IPS-20b (cell line): ENCODE measurements around the gene COL18A1.
"Not testable (repeated sequence)": the region's sequence is repeated elsewhere in the genome, so short reads cannot be mapped to it uniquely, and the experiment has no call there.

Experiments used
- H3K27ac ChIP-seq: one replicate; pipeline ENCODE4 v1.5.1; 2013; ENCODE audit warnings: low read length
- H3K27me3 ChIP-seq: 2 replicates; pipeline ENCODE4 v1.6.1; 2013; ENCODE audit warnings: mild to moderate bottlenecking, low read length, inconsistent platforms; ENCODE audit not compliant: insufficient read depth
- H3K36me3 ChIP-seq: 2 replicates; pipeline ENCODE4 v1.6.1; 2013; ENCODE audit warnings: low read depth, mild to moderate bottlenecking, inconsistent platforms, low read length, moderate library complexity; ENCODE audit not compliant: insufficient read depth
- H3K4me1 ChIP-seq: 2 replicates; pipeline ENCODE4 v1.6.1; 2013; ENCODE audit warnings: mild to moderate bottlenecking, control low read depth, inconsistent platforms, low read length, moderate library complexity; ENCODE audit not compliant: insufficient read depth
- H3K4me3 ChIP-seq: 2 replicates; pipeline ENCODE4 v1.5.1; 2013; ENCODE audit warnings: mild to moderate bottlenecking, low read length, inconsistent platforms
- H3K9ac ChIP-seq: 2 replicates; pipeline ENCODE4 v1.6.1; 2013; ENCODE audit warnings: low read depth, mild to moderate bottlenecking, inconsistent platforms, low read length, moderate library complexity
- H3K9me3 ChIP-seq: 2 replicates; pipeline ENCODE4 v1.6.1; 2013; ENCODE audit warnings: mild to moderate bottlenecking, low read depth, low read length, inconsistent platforms; ENCODE audit not compliant: insufficient read depth

Gene COL18A1

DNA sequence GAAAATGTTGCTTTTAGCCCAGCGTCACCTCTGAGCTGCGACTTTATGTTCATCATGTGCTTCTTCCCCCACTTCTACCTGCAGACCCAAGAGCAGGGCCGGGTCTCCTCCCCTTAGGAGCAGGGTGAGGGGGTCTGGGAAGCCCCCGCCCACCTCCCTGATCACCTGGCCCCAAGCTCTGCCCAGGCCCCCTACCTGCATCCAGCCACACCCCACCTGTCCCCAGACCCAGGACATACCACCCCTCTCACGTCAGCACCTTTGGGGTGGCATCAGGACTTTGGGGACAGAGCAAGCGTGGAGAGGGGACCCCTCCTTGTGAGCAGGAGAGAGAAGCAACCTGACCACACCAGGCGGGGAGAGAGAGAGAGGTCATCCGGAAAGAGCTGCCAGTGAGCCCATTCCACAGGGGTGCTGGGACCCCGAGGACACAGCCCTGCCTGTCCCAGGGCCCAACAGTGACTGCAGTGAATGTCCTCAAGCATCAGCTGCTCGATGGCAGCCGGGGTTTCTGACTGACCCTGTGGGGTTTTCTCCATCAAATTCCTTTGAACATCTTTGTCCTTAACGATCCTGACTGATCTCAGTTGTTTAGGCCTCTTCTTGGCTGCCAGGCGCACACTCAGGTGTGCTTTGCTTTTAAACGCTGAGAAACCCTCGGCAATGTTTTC lies 42.8 kb upstream of the COL18A1 start:
- Histone ChIP-seq H3K9me3 (no peaks in the 10 kb centered on the region), H3K4me3 (no peak overlapping the region), H3K27me3 (no peaks in the 10 kb centered on the region), H3K9ac (no peak overlapping the region), H3K27ac (no peak overlapping the region), H3K4me1 (peaks cover 8% of the 10 kb centered on the region; the same call in 1 of the 2 replicates), H3K36me3 (no peaks in the 10 kb centered on the region)

DNA sequence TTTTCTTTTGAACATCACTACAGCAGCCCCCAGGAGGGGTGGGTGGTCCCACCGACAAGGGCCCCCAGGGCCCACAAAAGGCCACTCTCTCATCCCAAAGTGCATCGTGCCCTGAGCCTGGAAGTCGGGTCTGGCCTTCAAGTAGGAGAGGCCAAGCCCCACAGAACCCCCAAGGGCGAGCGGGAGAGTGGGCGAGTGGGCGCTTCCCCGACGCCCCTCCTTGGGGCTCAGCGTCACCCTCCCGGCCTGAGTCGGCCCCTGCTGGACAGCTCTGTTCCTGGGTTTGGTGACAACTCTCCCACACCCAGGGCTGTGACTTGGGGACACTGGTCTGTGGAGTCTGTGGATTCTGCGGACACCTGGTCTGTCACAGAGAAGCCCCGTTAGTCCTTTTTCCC lies 42.2 kb upstream of the COL18A1 start:
- H3K27ac ChIP-seq, result no peak overlapping the region
- H3K4me3 ChIP-seq, result no peak overlapping the region
- H3K4me1 ChIP-seq, result peaks cover 13% of the 10 kb centered on the region
- no peak overlapping the region for H3K9ac ChIP-seq
- no peaks in the 10 kb centered on the region for H3K27me3 ChIP-seq
- H3K36me3 ChIP-seq, result no peaks in the 10 kb centered on the region
- H3K9me3 ChIP-seq, result no peaks in the 10 kb centered on the region

DNA sequence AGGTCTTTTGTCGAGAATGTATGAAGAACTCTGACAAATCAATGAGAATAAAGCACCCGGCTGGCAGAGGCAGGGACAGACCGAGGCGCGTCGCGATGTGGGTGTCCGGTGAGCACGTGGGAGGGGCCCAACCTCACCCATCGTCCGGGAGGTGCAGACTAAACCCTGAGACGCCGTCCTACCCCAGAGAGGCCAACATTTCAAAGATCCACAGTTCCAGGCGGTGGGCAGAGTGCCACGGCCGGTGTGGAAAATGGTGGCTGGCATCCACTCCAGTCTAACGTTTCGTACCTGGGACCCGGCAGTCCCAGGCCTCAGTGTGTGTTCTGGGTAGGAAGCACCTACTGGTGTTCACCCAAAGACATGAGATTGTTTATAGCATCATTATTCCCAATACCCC lies 41.7 kb upstream of the COL18A1 start:
- not testable (repeated sequence) for H3K4me3 ChIP-seq, H3K36me3 ChIP-seq, H3K9me3 ChIP-seq, H3K27ac ChIP-seq, H3K27me3 ChIP-seq, H3K9ac ChIP-seq
- peaks cover 13% of the 10 kb centered on the region for H3K4me1 ChIP-seq

DNA sequence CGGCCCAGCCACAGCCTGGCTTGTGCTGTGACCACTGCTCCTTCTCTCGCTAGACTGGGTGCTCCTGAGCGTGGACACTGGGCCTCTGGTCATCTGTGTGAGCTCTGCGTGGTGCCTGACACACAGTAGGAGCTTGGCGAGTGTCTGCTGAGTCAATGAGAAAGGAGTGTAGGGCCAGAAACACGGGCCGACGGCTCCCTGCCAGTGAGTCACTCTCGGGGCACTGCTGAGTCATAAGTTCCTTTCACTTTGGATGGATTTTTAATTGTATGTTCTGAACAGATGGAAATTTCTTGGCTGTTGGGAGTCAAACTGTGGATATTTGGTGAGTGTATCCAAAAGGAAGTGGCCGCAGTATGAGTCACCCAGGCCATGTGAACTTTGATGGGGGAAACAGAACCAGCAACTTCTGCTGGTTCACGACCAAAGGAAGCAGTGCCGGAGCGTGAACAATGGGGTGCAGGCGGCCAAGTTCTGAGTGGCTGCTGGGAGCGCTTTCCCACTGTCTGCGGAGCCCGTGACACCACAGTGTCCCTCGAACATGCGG lies 41.0 kb upstream of the COL18A1 start:
- no peak overlapping the region for H3K4me3 ChIP-seq
- no peaks in the 10 kb centered on the region for H3K36me3 ChIP-seq
- no peak overlapping the region for H3K27ac ChIP-seq
- H3K9ac ChIP-seq, result no peak overlapping the region
- H3K4me1 ChIP-seq, result peaks cover 13% of the 10 kb centered on the region
- no peaks in the 10 kb centered on the region for H3K27me3 ChIP-seq
- H3K9me3 ChIP-seq, result no peaks in the 10 kb centered on the region

DNA sequence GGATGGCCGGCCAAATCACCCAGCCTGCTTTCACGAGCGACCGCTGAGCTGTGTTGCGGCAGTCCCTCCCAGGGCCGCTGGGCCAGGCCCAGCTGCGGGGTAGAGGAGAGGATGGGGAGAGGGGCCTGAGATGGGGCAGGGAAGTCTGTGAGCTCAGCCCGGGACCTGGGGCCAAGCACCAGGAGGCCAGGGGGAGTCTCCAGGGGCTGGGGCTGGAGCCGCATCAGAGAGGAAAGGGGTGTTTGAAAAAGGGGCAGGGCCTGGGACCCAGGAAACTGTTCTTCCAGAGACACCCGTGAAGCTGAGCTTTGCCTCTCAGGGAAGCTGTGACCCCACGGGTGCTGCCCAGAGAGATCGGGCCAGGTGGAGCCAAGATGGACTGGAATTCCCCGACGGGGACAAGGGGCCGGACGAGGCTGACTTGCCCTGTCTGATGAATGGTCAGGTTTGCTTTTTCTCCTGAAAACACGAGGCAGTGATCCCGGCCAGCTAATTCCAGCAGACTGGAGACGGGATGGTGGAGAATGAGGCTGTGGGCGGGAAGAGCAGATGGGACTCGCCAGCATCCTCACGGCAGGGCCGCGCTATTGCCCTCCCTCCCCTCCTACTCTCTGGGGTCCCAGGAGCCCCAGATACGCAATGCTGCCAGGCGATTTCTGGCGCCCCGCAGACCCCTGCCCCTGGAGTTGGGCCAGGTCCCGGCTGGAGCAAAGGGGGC lies 40.3 kb upstream of the COL18A1 start:
- Histone ChIP-seq H3K4me3 (no peak overlapping the region), H3K9ac (no peak overlapping the region), H3K27me3 (no peaks in the 10 kb centered on the region), H3K27ac (no peak overlapping the region), H3K9me3 (no peaks in the 10 kb centered on the region), H3K36me3 (no peaks in the 10 kb centered on the region), H3K4me1 (peaks cover 10% of the 10 kb centered on the region)

DNA sequence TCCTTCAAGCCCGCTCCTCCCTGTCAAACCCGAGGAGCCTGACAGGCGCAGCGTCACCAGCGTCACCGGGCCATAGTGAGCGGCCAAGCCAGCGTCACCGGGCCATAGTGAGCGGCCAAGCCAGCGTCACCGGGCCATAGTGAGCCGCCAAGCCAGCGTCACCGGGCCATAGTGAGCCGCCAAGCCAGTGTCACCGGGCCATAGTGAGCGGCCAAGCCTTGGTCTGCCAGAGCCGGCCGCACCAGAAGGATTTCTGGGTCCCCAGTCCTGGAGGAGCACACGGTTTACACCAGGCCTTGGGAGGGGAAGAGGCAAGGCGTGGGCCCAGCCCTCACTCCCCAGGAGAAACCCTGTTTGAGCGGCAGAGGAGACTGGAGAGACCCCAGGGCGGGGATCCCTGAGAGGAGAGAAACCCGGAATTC lies 39.8 kb upstream of the COL18A1 start:
- Histone ChIP-seq H3K4me1 (peaks cover 9% of the 10 kb centered on the region), H3K36me3 (no peaks in the 10 kb centered on the region), H3K9me3 (no peaks in the 10 kb centered on the region), H3K9ac (0 out of 2 replicates have a peak overlapping the region, but pooled peaks have one; percentile 41), H3K4me3 (no peak overlapping the region), H3K27me3 (no peaks in the 10 kb centered on the region), H3K27ac (no peak overlapping the region)

DNA sequence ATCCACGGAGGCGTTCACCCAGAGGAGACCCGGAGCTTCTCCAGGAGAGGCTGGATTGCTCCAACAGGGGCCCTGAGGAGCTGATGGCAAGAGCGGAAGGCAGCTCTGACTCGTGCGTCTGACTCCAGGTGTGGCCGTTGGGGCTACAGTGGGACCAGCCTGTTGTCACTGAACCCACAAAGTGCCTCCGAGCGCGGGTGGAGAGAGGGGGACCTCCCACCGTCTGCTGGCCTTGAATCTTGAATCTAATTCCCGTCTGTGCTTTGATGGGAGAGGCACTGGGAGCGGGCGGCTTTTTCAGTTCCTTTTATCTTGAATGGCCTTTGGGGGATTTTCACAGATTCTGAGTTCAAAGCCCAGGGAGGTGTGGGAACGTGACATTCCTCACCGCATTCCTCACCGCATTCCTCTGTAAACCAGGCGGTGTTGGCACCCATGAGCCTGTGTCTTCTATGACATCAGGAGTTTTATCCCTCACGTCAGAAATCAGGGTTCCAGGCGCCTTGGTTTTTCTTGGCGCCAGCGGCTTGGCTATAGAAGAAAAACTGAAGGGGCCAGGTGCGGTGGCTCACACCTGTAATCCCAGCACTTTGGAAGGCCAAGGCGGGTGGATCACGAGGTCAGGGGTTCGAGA lies 39.2 kb upstream of the COL18A1 start:
- no peak overlapping the region for H3K27ac ChIP-seq
- H3K4me3 ChIP-seq, result no peak overlapping the region
- H3K9ac ChIP-seq, result peak overlapping the region; percentile 41; the same call in 1 of the 2 replicates
- H3K4me1 ChIP-seq, result peaks cover 9% of the 10 kb centered on the region
- no peaks in the 10 kb centered on the region for H3K9me3 ChIP-seq
- H3K36me3 ChIP-seq, result no peaks in the 10 kb centered on the region
- no peaks in the 10 kb centered on the region for H3K27me3 ChIP-seq

DNA sequence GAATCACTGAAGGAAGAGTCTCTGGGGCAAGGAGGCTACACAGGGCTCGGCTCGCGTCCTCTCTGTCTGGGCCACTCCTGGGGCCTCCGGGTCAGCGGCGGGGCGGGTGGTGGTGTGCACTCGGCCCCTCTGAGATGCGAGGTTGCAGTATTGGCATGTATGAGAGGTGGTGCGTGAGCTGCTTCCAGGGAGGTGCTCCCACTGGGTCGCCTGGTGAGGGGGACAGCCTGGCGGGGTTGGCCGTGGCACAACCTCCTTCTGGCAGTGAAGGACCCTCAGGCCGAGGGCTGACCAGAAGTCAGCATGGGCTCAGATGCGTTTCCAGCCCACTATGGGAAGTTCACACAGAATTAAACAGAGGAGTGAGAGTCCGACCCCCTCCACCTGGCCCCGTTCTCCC lies 38.5 kb upstream of the COL18A1 start:
- H3K4me3 ChIP-seq, result no peak overlapping the region
- H3K27me3 ChIP-seq, result no peaks in the 10 kb centered on the region
- no peak overlapping the region for H3K27ac ChIP-seq
- H3K4me1 ChIP-seq, result peaks cover 9% of the 10 kb centered on the region
- H3K36me3 ChIP-seq, result no peaks in the 10 kb centered on the region
- no peaks in the 10 kb centered on the region for H3K9me3 ChIP-seq
- H3K9ac ChIP-seq, result no peak overlapping the region

DNA sequence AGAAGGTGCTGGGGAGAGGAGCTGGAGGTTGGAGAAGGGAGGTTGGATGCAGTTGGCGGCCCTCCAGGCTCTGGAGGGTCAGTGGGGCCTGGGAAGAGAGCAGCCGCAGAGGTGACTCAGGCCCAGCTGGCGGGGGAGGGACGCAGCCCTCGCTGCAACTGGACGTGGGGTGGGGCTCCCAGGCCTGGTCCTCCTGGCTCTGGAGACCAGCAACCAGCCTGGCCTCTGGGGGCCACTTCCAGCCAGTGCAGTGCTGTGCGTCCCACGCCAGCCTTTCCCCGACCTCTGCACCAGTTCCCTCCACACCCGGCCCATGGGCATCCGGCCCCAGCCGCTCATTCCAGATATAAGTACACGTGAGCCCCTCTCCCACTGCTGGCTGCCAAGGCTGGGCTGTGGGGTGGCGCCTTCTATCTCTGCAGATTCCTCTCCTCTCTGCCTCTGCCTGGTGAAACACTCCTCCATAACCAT lies 38.0 kb upstream of the COL18A1 start:
- H3K36me3 ChIP-seq, result no peaks in the 10 kb centered on the region
- no peaks in the 10 kb centered on the region for H3K27me3 ChIP-seq
- H3K9ac ChIP-seq, result no peak overlapping the region
- no peak overlapping the region for H3K27ac ChIP-seq
- H3K4me1 ChIP-seq, result peaks cover 9% of the 10 kb centered on the region
- no peaks in the 10 kb centered on the region for H3K9me3 ChIP-seq
- no peak overlapping the region for H3K4me3 ChIP-seq

DNA sequence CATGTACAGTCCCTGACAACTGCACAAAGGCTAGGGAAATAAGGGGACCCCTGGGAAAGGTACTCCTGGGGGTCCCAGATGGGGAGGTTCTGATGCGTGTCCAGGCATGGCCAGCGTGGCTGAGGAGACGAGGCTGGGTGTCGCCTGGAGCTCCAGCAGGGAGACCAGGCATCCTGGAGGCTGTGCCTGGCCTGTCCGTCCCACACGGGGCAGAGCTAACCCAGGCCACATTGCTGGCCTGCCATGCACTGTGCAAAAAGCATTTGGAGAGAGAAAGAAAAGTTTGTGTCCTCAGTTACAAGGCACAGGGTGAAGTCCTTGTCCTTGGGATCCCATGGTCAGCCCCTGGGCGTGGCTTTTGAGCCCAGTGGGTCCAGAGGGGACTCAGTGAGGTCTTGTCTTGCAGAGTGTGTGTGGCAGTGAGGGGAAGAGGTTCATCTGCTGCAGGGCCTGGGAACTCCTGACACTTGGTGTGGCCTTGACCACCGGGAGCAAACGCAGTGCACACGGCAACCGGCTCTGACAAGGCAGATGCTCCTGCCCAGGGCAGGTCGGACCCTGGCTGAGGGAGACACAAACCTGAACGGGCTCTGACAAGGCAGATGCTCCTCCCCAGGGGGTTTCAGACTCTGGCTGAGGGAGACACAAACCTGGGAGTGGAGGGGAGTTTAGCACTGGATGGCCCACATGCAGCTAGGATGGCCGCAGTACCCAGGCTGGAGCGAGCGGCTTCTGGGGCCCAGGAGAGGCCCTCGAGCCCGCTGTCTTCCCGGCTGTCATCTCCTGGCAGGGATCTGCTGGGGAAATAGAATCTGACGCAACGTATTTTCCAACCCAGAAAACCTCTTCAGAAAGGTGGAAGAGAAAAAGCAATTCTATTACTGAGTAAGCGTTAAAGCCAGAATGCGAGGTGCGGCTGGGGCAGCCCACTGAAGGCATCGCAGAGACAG lies 37.3 kb upstream of the COL18A1 start:
- H3K4me1 ChIP-seq, result peaks cover 9% of the 10 kb centered on the region; the same call in 1 of the 2 replicates
- H3K27me3 ChIP-seq, result no peaks in the 10 kb centered on the region
- H3K9me3 ChIP-seq, result no peaks in the 10 kb centered on the region
- no peak overlapping the region for H3K9ac ChIP-seq
- no peak overlapping the region for H3K27ac ChIP-seq
- H3K36me3 ChIP-seq, result no peaks in the 10 kb centered on the region
- H3K4me3 ChIP-seq, result no peak overlapping the region

DNA sequence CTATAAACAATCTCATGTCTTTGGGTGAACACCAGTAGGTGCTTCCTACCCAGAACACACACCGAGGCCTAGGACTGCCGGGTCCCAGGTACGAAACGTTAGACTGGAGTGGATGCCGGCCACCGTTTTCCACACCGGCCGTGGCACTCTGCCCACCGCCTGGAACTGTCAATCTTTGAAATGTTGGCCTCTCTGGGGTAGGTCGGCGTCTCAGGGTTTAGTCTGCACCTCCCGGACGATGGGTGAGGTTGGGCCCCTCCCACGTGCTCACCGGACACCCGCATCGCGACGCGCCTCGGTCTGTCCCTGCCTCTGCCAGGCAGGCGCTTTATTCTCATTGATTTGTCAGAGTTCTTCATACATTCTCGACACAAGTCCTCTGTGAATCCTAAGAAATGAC lies 35.9 kb upstream of the COL18A1 start:
- not testable (repeated sequence) for H3K4me1 ChIP-seq, H3K27ac ChIP-seq, H3K36me3 ChIP-seq, H3K4me3 ChIP-seq, H3K9me3 ChIP-seq, H3K27me3 ChIP-seq, H3K9ac ChIP-seq
